OCI-LY1 (cell line): ENCODE results near the gene BICD1.

Experiments
- H2AFZ ChIP-seq: fragments of 200-600 bp; sonication (generic), shearing (Covaris generic); 2 replicates; pipeline ENCODE4 v1.6.0; 2014; ENCODE audit warnings: antibody characterized with exemption, mild to moderate bottlenecking, low read length
- H3F3A ChIP-seq: fragments of 200-600 bp; sonication (generic), shearing (Covaris generic); 2 replicates; pipeline ENCODE4 v1.6.0; 2014; ENCODE audit warnings: mild to moderate bottlenecking, antibody characterized with exemption, low read length, moderate library complexity; ENCODE audit not compliant: insufficient read depth
- H3K27ac ChIP-seq: fragments of 200-600 bp; sonication (generic); 2 replicates; pipeline ENCODE4 v1.5.1; 2014; ENCODE audit warnings: low read length, mixed run types, mild to moderate bottlenecking, low read depth; ENCODE audit not compliant: poor library complexity, severe bottlenecking
- H3K27me3 ChIP-seq: fragments of 200-600 bp; sonication (generic); 2 replicates; pipeline ENCODE4 v1.6.0; 2014; ENCODE audit warnings: antibody characterized with exemption, mild to moderate bottlenecking, low read length, moderate library complexity; ENCODE audit not compliant: insufficient read depth
- H3K36me3 ChIP-seq: fragments of 200-600 bp; sonication (generic); 2 replicates; pipeline ENCODE4 v1.6.1; 2014; ENCODE audit warnings: mild to moderate bottlenecking, antibody characterized with exemption, low read length, moderate library complexity, mixed read lengths; ENCODE audit not compliant: insufficient read depth
- H3K4me1 ChIP-seq: fragments of 200-600 bp; sonication (generic); 2 replicates; pipeline ENCODE4 v1.5.1; 2014; ENCODE audit warnings: mild to moderate bottlenecking, low read length, moderate library complexity; ENCODE audit not compliant: insufficient read depth, severe bottlenecking
- H3K4me2 ChIP-seq: fragments of 200-600 bp; sonication (generic), shearing (Covaris generic); 2 replicates; pipeline ENCODE4 v1.6.1; 2014; ENCODE audit warnings: low read length
- H3K4me3 ChIP-seq: fragments of 200-600 bp; sonication (generic); 2 replicates; pipeline ENCODE4 v1.5.1; 2014; ENCODE audit warnings: low read length, low read depth, mild to moderate bottlenecking, mixed read lengths; ENCODE audit not compliant: poor library complexity, severe bottlenecking
- H3K79me2 ChIP-seq: fragments of 200-600 bp; shearing (Covaris generic); 2 replicates; pipeline ENCODE4 v1.6.1; 2016; ENCODE audit warnings: mixed run types, low read length, mixed read lengths; ENCODE audit not compliant: insufficient read depth
- H3K9ac ChIP-seq: fragments of 200-600 bp; sonication (generic), shearing (Covaris generic); 2 replicates; pipeline ENCODE4 v1.6.1; 2014; ENCODE audit warnings: mild to moderate bottlenecking, low read length, mixed read lengths
- H3K9me2 ChIP-seq: fragments of 200-600 bp; sonication (generic), shearing (Covaris generic); 2 replicates; pipeline ENCODE4 v1.6.1; 2014; ENCODE audit warnings: low read depth, mild to moderate bottlenecking, low read length, mixed read lengths
- H3K9me3 ChIP-seq: fragments of 200-600 bp; shearing (Covaris generic); 2 replicates; pipeline ENCODE4 v1.6.1; 2014; ENCODE audit warnings: low read length, mixed read lengths
- H4K20me1 ChIP-seq: fragments of 200-600 bp; sonication (generic), shearing (Covaris generic); 2 replicates; pipeline ENCODE4 v1.6.0; 2016; ENCODE audit warnings: mild to moderate bottlenecking, low read length; ENCODE audit not compliant: insufficient read depth
- EZH2 ChIP-seq: fragments of 200-600 bp; sonication (generic), shearing (Covaris generic); IDR thresholded peaks from 2 replicates; pipeline ENCODE4 v1.8.0; 2017; ENCODE audit warnings: borderline replicate concordance, mixed run types, mild to moderate bottlenecking, antibody characterized with exemption, low read length, moderate library complexity, mixed read lengths
- TF ChIP-seq, protein P1 (sequence below): fragments of 200-600 bp; sonication (generic), shearing (Covaris generic); IDR thresholded peaks from 2 replicates; pipeline ENCODE4 v1.5.1; 2017; ENCODE audit warnings: mild to moderate bottlenecking, antibody characterized with exemption, low read length, moderate library complexity, mixed read lengths

BICD1 gene

DNA sequence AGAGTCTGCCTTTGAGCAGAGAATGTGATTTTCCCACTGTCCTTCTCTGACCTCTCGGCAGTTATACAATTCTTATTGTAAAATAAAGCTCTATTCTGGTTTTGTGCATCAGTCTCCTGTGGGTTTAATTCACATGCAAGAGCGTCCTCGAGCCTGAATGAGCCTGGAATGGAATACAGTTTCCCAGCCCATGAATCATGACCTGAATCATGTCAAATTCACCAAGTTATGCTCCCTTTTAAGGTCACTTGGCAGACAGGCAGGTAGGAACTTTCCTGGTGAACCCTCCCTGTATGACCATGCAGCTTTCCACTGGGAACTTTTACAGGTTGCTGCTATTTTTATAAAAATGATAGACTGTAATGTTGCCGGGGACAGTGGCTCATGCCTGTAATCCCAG, 41.7 kb downstream of the BICD1 start:
- no peak overlapping the region for H3K4me3 ChIP-seq
- H3K79me2 ChIP-seq, result peaks cover 27% of the 10 kb centered on the region
- no peaks in the 10 kb centered on the region for H3K9me2 ChIP-seq

DNA sequence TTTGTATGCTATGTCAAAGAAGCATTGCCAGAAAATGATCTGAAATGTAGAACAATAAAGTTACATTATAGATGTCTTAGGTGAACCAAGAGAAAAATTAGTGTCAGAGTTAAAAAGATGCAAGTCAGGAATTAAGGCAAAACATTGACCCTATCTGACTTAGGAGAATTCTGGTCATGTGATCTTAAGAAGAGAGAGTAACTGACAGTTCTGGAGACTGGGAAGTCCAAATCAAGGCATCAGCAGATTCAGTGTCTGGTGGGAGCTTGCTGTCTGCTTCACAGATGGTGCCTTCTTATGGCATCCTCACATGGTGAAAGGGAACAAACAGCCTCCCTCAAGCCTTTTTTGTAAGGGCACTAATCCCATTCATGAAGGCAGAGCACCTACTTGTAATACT, 42.8 kb downstream of the BICD1 start:
- Histone ChIP-seq H2AFZ (no peak overlapping the region), H3K27ac (no peak overlapping the region), H3K9me3 (no peaks in the 10 kb centered on the region), H3K36me3 (peaks cover 29% of the 10 kb centered on the region), H3K9me2 (no peaks in the 10 kb centered on the region), H3K4me3 (no peak overlapping the region), H4K20me1 (no peaks in the 10 kb centered on the region), H3K4me2 (no peak overlapping the region), H3K9ac (no peak overlapping the region), H3K27me3 (no peaks in the 10 kb centered on the region), H3K4me1 (peaks cover 17% of the 10 kb centered on the region), H3K79me2 (peaks cover 15% of the 10 kb centered on the region; the same call in 1 of the 2 replicates), H3F3A (no peaks in the 10 kb centered on the region)
- TF ChIP-seq, protein P1, sequence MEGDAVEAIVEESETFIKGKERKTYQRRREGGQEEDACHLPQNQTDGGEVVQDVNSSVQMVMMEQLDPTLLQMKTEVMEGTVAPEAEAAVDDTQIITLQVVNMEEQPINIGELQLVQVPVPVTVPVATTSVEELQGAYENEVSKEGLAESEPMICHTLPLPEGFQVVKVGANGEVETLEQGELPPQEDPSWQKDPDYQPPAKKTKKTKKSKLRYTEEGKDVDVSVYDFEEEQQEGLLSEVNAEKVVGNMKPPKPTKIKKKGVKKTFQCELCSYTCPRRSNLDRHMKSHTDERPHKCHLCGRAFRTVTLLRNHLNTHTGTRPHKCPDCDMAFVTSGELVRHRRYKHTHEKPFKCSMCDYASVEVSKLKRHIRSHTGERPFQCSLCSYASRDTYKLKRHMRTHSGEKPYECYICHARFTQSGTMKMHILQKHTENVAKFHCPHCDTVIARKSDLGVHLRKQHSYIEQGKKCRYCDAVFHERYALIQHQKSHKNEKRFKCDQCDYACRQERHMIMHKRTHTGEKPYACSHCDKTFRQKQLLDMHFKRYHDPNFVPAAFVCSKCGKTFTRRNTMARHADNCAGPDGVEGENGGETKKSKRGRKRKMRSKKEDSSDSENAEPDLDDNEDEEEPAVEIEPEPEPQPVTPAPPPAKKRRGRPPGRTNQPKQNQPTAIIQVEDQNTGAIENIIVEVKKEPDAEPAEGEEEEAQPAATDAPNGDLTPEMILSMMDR, result no peak
- TF ChIP-seq EZH2, result no peak

More for the DNA sequence above, 41.7 kb downstream of the BICD1 start:
- H3K27me3 ChIP-seq, result no peaks in the 10 kb centered on the region
- no peak overlapping the region for H3K4me2 ChIP-seq
- peaks cover 29% of the 10 kb centered on the region for H3K36me3 ChIP-seq
- TF ChIP-seq, protein P1, result no peak
- no peak for TF ChIP-seq EZH2
- H3K4me1 ChIP-seq, result peaks cover 28% of the 10 kb centered on the region
- H3K27ac ChIP-seq, result no peak overlapping the region
- H3K9ac ChIP-seq, result no peak overlapping the region
- H3F3A ChIP-seq, result no peaks in the 10 kb centered on the region
- H3K9me3 ChIP-seq, result no peaks in the 10 kb centered on the region
- no peaks in the 10 kb centered on the region for H4K20me1 ChIP-seq
- H2AFZ ChIP-seq, result no peak overlapping the region

DNA sequence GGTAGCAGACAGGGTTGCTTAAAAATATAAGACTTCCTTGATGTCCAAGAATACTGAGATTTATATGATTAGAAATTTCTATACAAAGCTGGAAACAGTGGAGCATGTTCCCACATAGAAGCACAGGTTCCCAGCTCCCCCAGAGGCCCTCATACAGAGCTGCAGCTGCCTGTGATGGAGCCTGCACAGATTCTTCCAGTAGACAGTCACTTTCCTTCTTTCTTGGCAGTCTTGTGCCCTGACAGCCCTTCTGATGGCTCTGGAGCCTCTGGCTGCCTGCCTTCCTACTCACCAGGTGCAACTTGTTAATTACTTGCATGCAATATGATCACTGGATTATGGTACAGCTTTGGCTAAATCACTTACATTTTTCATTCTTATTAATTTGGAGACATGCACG, 44.4 kb downstream of the BICD1 start:
- Histone ChIP-seq H3K27me3 (no peaks in the 10 kb centered on the region), H3K79me2 (peaks cover 4% of the 10 kb centered on the region; the same call in 1 of the 2 replicates), H3K4me1 (peaks cover 4% of the 10 kb centered on the region), H3K4me2 (no peak overlapping the region), H3F3A (no peaks in the 10 kb centered on the region), H3K27ac (no peak overlapping the region), H4K20me1 (no peaks in the 10 kb centered on the region), H3K36me3 (peaks cover 29% of the 10 kb centered on the region), H3K9me3 (no peaks in the 10 kb centered on the region), H2AFZ (no peak overlapping the region), H3K4me3 (no peak overlapping the region), H3K9me2 (no peaks in the 10 kb centered on the region), H3K9ac (no peak overlapping the region)
- no peak for TF ChIP-seq EZH2
- TF ChIP-seq, protein P1, result no peak
